HEK293T (cell line): ENCODE data around the gene ANKRD29.

Source experiments
- CTCF ChIA-PET: fragments of 350-600 bp; formaldehyde crosslinking; extraction: SDS; loops from one replicate; lab custom pipeline; 2021; ENCODE audit warnings: antibody characterized with exemption, inconsistent platforms; lab: Yijun Ruan, JAX
- POLR2A ChIA-PET: fragments of 350-600 bp; formaldehyde crosslinking; extraction: SDS; loops from one replicate; lab custom pipeline; 2020; ENCODE audit warnings: antibody characterized with exemption, inconsistent platforms; lab: Yijun Ruan, JAX
- DNase-seq: peaks from one replicate; pipeline ENCODE4 v3.0.0; 2012; ENCODE audit warnings: mixed read lengths; ENCODE audit errors: extremely low spot score
- ARNT ChIP-seq: fragments of 450-650 bp; IDR thresholded peaks from 2 replicates; pipeline ENCODE4 v1.6.1; 2017; ENCODE audit warnings: mild to moderate bottlenecking
- BHLHE40 ChIP-seq: fragments of 450-650 bp; IDR thresholded peaks from 2 replicates; pipeline ENCODE4 v1.6.1; 2016; ENCODE audit warnings: mild to moderate bottlenecking, moderate library complexity, borderline replicate concordance
- CTBP1 ChIP-seq: fragments of 450-650 bp; IDR thresholded peaks from 2 replicates; pipeline ENCODE4 v1.6.1; 2016; ENCODE audit warnings: borderline replicate concordance
- ELF4 ChIP-seq: fragments of 450-650 bp; IDR thresholded peaks from 2 replicates; pipeline ENCODE4 v1.6.1; 2017; ENCODE audit warnings: antibody characterized with exemption
- FOXA1 ChIP-seq: fragments of 450-650 bp; IDR thresholded peaks from 2 replicates; pipeline ENCODE4 v1.6.1; 2016; ENCODE audit warnings: mild to moderate bottlenecking
- FOXK2 ChIP-seq: fragments of 450-650 bp; IDR thresholded peaks from 2 replicates; pipeline ENCODE4 v1.6.1; 2016; ENCODE audit warnings: mild to moderate bottlenecking
- FOXM1 ChIP-seq: fragments of 450-650 bp; IDR thresholded peaks from 2 replicates; pipeline ENCODE4 v1.6.1; 2017; ENCODE audit warnings: mild to moderate bottlenecking, borderline replicate concordance
- HDGF ChIP-seq: fragments of 450-650 bp; IDR thresholded peaks from 2 replicates; pipeline ENCODE4 v1.6.1; 2017; ENCODE audit warnings: antibody characterized with exemption, borderline replicate concordance
- L3MBTL2 ChIP-seq: fragments of 450-650 bp; conservative IDR thresholded peaks from 2 replicates; pipeline ENCODE4 v1.6.1; 2016; ENCODE audit warnings: mild to moderate bottlenecking
- LEF1 ChIP-seq: fragments of 450-650 bp; IDR thresholded peaks from 2 replicates; pipeline ENCODE4 v1.6.1; 2017; ENCODE audit warnings: mild to moderate bottlenecking, borderline replicate concordance
- SP1 ChIP-seq: fragments of 450-650 bp; IDR thresholded peaks from 2 replicates; pipeline ENCODE4 v1.6.1; 2017
- SUZ12 ChIP-seq: fragments of 450-650 bp; IDR thresholded peaks from 2 replicates; pipeline ENCODE4 v1.6.1; 2016; ENCODE audit warnings: mild to moderate bottlenecking
- TARDBP ChIP-seq: fragments of 450-650 bp; IDR thresholded peaks from 2 replicates; pipeline ENCODE4 v1.6.1; 2016
- ZNF384 ChIP-seq: fragments of 450-650 bp; IDR thresholded peaks from 2 replicates; pipeline ENCODE4 v1.6.1; 2016
- TF ChIP-seq, protein P1 (sequence below): fragments of 450-650 bp; IDR thresholded peaks from 2 replicates; pipeline ENCODE4 v1.6.1; 2016

The ANKRD29 gene

DNA sequence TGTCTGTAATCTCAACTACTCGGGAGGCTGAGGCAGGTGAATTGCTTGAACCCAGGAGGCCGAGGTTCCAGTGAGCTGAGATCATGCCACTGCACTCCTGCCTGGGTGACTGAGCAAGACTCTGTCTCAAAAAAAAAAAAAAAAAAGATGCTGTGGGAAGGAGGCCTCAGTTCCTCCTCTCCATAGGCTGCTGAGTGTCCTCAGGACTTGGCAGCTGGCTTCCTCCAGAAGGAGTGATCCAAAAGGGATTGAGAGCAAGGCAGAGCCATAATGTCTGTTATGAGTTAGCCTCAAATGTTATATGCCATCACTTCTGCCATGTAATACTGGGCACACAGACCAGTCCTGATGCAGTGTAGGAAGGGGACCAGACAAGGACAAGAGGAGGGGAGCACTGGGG, 69.8 kb downstream of the ANKRD29 start:
- CTCF ChIA-PET: no interaction called here
- no peak for TF ChIP-seq FOXM1
- TF ChIP-seq, protein P1, sequence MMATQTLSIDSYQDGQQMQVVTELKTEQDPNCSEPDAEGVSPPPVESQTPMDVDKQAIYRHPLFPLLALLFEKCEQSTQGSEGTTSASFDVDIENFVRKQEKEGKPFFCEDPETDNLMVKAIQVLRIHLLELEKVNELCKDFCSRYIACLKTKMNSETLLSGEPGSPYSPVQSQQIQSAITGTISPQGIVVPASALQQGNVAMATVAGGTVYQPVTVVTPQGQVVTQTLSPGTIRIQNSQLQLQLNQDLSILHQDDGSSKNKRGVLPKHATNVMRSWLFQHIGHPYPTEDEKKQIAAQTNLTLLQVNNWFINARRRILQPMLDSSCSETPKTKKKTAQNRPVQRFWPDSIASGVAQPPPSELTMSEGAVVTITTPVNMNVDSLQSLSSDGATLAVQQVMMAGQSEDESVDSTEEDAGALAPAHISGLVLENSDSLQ: no peak
- TF ChIP-seq FOXK2: no peak
- no peak for TF ChIP-seq SUZ12
- no peak for TF ChIP-seq ZNF384
- TF ChIP-seq CTBP1: no peak
- TF ChIP-seq ELF4: no peak
- POLR2A ChIA-PET: no interaction called here
- DNase-seq: no peak

DNA sequence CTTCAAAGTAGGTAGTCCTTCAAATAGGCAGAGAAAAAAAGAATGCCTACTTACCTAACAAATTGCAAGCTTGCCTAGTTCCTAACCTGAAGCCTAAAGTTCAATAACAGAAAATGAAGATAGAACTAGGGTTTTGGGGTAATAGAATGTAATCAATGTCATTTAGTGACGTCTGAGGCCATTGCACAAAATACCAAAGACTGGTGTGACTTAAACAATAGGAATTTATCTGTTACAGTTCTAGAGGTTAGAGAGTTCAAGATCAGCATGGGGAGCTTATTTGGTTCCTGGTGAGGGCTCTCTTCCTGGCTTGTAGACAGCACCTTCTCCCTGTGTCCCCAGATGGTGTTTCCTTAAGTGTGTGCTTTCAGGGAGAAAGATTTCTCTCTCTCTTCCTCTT, 71.7 kb downstream of the ANKRD29 start:
- POLR2A ChIA-PET: no interaction called here
- TF ChIP-seq FOXA1: no peak
- TF ChIP-seq BHLHE40: no peak
- TF ChIP-seq SP1: no peak
- TF ChIP-seq TARDBP: no peak
- no peak for TF ChIP-seq HDGF
- no peak for TF ChIP-seq LEF1
- TF ChIP-seq, protein P1: no peak
- CTCF ChIA-PET: no interaction called here
- no peak for DNase-seq

DNA sequence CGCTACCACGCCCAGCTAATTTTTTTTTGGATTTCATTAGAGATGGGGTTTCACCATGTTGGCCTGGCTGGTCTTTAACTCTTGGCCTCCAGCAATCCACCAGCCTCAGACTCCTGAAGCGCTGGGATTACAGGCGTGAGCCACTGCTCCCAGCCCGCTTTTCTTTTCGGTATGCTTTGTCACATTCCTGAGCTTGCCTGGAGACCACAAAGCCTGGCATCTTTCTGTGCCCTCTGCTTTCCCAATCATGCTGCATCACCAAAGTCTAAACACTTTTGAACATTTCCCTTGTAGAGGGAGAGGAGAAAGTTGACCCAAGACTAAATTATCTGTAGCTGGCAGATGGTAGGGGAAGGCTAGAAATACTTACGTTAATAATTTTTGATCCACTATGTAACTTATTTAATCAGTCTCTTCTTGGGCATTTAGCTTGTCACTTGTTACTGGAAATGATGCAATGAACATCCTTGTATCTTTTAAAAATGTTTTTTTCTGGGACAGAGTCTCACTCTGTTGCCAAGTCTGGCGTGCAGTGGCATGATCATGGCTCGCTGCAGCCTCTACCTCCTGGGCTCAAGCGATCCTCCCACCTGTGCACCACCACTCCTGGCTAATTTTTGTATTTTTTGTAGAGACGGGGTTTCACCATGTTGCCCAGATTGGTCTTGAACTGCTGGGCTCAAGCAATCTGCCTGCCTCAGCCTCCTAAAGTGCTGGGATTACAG, 73.7 kb downstream of the ANKRD29 start:
- DNase-seq: no peak
- ChIA-PET POLR2A (interaction anchor here (0.8 kb wide), 1 partner anchor 18 kb away, joined by 3 read pairs; no protein-coding TSS in a partner anchor), CTCF (interaction anchor here (0.6 to 1.3 kb wide), 3 partner anchors 17 to 115 kb away, joined by 3 to 4 read pairs (median 3); no protein-coding TSS in a partner anchor)
- TF ChIP-seq SUZ12 (no peak), SP1 (no peak)

DNA sequence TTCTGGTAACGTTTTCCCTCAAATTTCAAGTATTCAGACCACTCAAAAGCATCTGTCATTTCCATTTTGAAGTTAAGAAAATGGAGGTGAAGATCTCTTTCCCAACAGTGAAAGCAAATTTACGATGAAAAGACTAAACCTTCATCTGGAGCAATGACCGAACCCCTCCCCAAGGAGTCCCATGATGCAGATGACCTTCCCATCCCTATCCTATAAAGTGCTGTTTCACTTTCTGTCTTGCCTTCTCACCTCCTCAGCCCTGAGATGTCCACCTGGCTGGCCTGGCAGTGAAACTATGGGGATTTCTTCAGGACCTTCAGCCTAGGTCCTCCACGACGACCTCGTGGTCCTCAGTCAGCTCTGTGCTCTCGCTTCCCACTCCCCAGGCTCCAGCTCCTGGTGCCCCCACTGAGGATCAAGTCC, 75.5 kb downstream of the ANKRD29 start:
- DNase-seq: no peak
- ChIA-PET CTCF (interaction anchor here (0.8 to 1.7 kb wide), 2 partner anchors 9 to 71 kb away, joined by 3 to 5 read pairs; no protein-coding TSS in a partner anchor), POLR2A (no interaction called here)
- TF ChIP-seq BHLHE40 (no peak), SP1 (no peak), L3MBTL2 (no peak), ARNT (no peak), ZNF384 (no peak), FOXA1 (no peak), FOXM1 (no peak), LEF1 (no peak), TARDBP (no peak), ELF4 (no peak), FOXK2 (no peak), CTBP1 (no peak)
- TF ChIP-seq, protein P1: no peak

DNA sequence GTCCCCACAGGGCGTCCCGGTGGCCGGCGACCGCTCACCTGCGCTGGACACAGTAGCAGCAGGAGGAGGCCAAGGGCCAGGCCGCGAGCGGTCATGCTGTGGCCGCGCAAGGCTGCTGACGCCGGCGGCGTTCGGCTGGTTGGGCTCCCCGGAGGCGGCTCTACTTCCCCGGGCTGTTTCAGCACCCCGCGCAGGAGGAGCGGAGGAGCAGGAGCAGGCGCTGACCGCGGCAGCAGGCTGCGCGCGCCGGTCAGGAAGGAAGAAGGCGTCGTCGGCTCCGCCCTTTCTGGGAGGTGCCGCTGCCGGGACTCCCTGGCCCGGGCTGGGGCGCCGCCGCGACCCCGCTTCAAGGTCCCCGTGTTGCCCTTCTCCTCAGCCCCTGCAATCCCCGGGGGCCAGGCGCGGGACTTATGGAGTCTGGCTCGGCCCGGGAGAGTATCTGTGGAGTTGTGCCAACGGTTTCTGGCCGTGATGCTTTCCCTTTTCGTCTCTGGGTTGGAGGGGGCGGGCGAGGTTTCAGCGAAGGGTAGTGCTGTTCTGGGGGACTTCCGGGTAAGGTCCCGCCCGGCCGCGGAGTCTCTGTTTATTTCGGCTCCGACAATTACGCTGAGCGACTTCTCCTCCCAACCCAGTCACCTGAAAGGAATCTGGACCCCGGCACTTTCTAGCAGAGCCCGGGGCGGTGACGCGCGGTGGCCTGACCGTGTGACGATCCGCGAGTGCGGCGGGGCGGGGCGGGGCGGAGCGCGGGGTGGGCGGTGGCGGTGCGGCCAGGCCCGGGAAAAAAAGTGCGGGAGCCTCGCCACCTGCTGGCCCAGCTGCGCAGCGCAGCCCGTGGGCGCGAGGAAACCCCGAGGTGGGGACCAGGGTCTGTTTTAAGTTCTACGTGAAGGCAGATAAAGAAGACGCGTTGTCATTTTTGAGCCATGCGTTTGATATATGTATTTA, 76.2 kb downstream of the ANKRD29 start, which contains the start of gene NPC1:
Gene NPC1, minus strand, starts transcription at position 258 of the 948 bp plus-strand sequence. Its CDS starts 163 bp downstream, at position 95.
- ChIA-PET CTCF (interaction anchor here (0.8 to 1.8 kb wide), 6 partner anchors 10 to 107 kb away, joined by 3 to 12 read pairs (median 4); no protein-coding TSS in a partner anchor), POLR2A (interaction anchor here (0.9 to 1.2 kb wide), 3 partner anchors 45 to 98 kb away, joined by 3 read pairs; no protein-coding TSS in a partner anchor)
- TF ChIP-seq L3MBTL2: peak; percentile 67
- TF ChIP-seq FOXK2: no peak
- peak; percentile 70; the same call in 1 of the 2 replicates for TF ChIP-seq ELF4
- peak; percentile 95 for DNase-seq

DNA sequence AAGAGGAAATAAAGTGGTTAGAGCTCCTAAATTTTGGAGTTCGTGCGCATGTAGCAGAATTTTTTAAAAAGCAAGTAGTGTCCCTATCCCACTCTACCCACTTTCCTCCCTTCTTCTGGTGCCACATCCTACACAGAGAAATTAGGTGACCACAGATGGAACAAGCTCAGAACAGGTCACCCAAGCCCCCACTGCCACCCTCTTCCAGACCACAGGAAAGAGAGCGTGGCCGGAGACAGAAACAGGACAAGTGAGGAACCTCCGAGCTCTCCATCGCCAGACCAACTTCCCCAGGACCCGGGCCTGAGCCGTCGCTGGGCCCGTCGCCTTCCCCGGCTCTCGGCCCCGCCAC, 76.8 kb downstream of the ANKRD29 start:
- POLR2A ChIA-PET: interaction anchor here (0.9 to 1.2 kb wide), 4 partner anchors 44 to 109 kb away, joined by 3 read pairs; no protein-coding TSS in a partner anchor
- CTCF ChIA-PET: interaction anchor here (0.5 to 1.8 kb wide), 6 partner anchors 11 to 200 kb away, joined by 3 to 12 read pairs (median 4); no protein-coding TSS in a partner anchor

More for the DNA sequence above, 76.8 kb downstream of the ANKRD29 start:
- DNase-seq: no peak
- TF ChIP-seq SP1: no peak
- TF ChIP-seq TARDBP: no peak
